GM12878 (cell line): Measurements from ENCODE around the gene PREX1. TPM values are rescaled to one million over a fixed set of nuclear protein-coding genes. Genes with fewer than 3 reads are reported as not detected.

Experiments
- ATAC-seq: fragments of 200-7000 bp; cut with Tn5 transposase; 3 replicates; pipeline ENCODE4 v1.9.1; 2020; ENCODE audit warnings: mild to moderate bottlenecking, moderate library complexity
- BruUV-seq: library from RNA; stranded (reverse); fragments of 400-500 nt; replicated peaks from 2 replicates; lab custom pipeline; 2021; lab: Mats Ljungman, UMichigan
- CTCF ChIA-PET: fragments of 300-600 bp; sonication (Branson Sonifier 250); formaldehyde crosslinking; extraction: SDS; loops from one replicate; lab custom pipeline; 2021; ENCODE audit warnings: inconsistent platforms; lab: Yijun Ruan, JAX
- POLR2A ChIA-PET: fragments of 350-600 bp; formaldehyde crosslinking; extraction: SDS; loops from one replicate; lab custom pipeline; 2021; ENCODE audit warnings: inconsistent platforms; lab: Charles Lee
- RAD21 ChIA-PET: fragments of 300-600 bp; sonication (Branson Sonifier 250); formaldehyde crosslinking; loops from one replicate; lab custom pipeline; 2023; ENCODE audit warnings: antibody characterized with exemption; ENCODE audit not compliant: unreplicated experiment; lab: Charles Lee
- SMC1A ChIA-PET: fragments of 300-600 bp; sonication (Branson Sonifier 250); formaldehyde crosslinking; loops from one replicate; lab custom pipeline; 2023; ENCODE audit not compliant: unreplicated experiment, uncharacterized antibody; lab: Charles Lee
- DNase-seq: peaks from one replicate; pipeline ENCODE4 v3.0.0-alpha.2; 2011; ENCODE audit warnings: low read depth, low spot score
- FAIRE-seq: peaks from 3 replicates; lab custom pipeline; 2011; peaks lifted over from hg19 to GRCh38; lab: Jason Lieb, UNC
- H2AFZ ChIP-seq: 2 replicates; pipeline ENCODE4 v1.6.0; 2011; ENCODE audit warnings: low read depth, low read length, control low read depth; ENCODE audit not compliant: control insufficient read depth
- H3K27ac ChIP-seq: 2 replicates; pipeline ENCODE4 v1.5.1; 2011; ENCODE audit warnings: control low read depth; ENCODE audit not compliant: control insufficient read depth, insufficient read depth
- H3K27me3 ChIP-seq, 2 experiments: replicated peaks in 1 of 2; 2 replicates each; pipeline versions ENCODE4 v1.6.0 to v1.6.1; 2011; ENCODE audit warnings: low read length in 1 of 2; ENCODE audit not compliant: control insufficient read depth in 2 of 2, insufficient read depth in 2 of 2
- H3K36me3 ChIP-seq, 2 experiments: 2 replicates each; pipeline ENCODE4 v1.5.1; 2011; ENCODE audit warnings: low read length in 1 of 2; ENCODE audit not compliant: control insufficient read depth in 2 of 2, insufficient read depth in 2 of 2
- H3K4me1 ChIP-seq: 2 replicates; pipeline ENCODE4 v1.6.1; 2011; ENCODE audit warnings: mild to moderate bottlenecking, low read length, moderate library complexity, mixed read lengths; ENCODE audit not compliant: control insufficient read depth, insufficient read depth
- H3K4me2 ChIP-seq: 2 replicates; pipeline ENCODE4 v1.6.0; 2011; ENCODE audit warnings: control low read depth; ENCODE audit not compliant: control insufficient read depth, insufficient read depth
- H3K4me3 ChIP-seq: fragments of 200-600 bp; sonication (generic); 2 replicates; pipeline ENCODE4 v1.5.1; 2016
- H3K79me2 ChIP-seq: 2 replicates; pipeline ENCODE4 v1.6.0; 2011; ENCODE audit warnings: low read length; ENCODE audit not compliant: control insufficient read depth, insufficient read depth
- H3K9ac ChIP-seq: 2 replicates; pipeline ENCODE4 v1.8.0; 2011; ENCODE audit warnings: low read length, control low read depth, mixed read lengths; ENCODE audit not compliant: control insufficient read depth, insufficient read depth
- H3K9me3 ChIP-seq: replicated peaks from 3 replicates; pipeline ENCODE4 v1.5.1; 2011; ENCODE audit warnings: mild to moderate bottlenecking, low read length; ENCODE audit not compliant: control insufficient read depth, insufficient read depth
- H4K20me1 ChIP-seq: 2 replicates; pipeline ENCODE4 v1.6.0; 2011; ENCODE audit not compliant: control insufficient read depth, insufficient read depth
- CBFB ChIP-seq: IDR thresholded peaks from 2 replicates; pipeline ENCODE4 v1.6.1; 2016; ENCODE audit warnings: antibody characterized with exemption, low read depth
- EED ChIP-seq: sonication (generic); IDR thresholded peaks from 2 replicates; pipeline ENCODE4 v1.6.1; 2016; ENCODE audit warnings: antibody characterized with exemption, low read depth
- EGR1 ChIP-seq, 2 experiments: IDR thresholded peaks; 1 replicate in 1 of 2; 2 replicates in 1 of 2; pipeline ENCODE4 v1.6.1; 2011 to 2012; ENCODE audit warnings: low read depth in 2 of 2, low read length in 2 of 2, borderline replicate concordance in 1 of 2, mild to moderate bottlenecking in 1 of 2, moderate library complexity in 1 of 2
- FOS ChIP-seq: IDR thresholded peaks from 3 replicates; pipeline ENCODE4 v1.6.1; 2011; ENCODE audit warnings: borderline replicate concordance; ENCODE audit not compliant: insufficient read length; ENCODE audit errors: extremely low read depth
- IKZF1 ChIP-seq: fragments of 450-650 bp; conservative IDR thresholded peaks from 2 replicates; pipeline ENCODE4 v1.6.1; 2017; ENCODE audit warnings: antibody characterized with exemption, mild to moderate bottlenecking
- IKZF2 ChIP-seq, 2 experiments: fragments of 450-650 bp; IDR thresholded peaks; 2 replicates each; pipeline ENCODE4 v1.6.1; 2017; ENCODE audit warnings: mild to moderate bottlenecking in 2 of 2, moderate library complexity in 2 of 2
- RUNX3 ChIP-seq: IDR thresholded peaks from 2 replicates; pipeline ENCODE4 v1.6.1; 2012; ENCODE audit warnings: low read length, inconsistent platforms
- TCF3 ChIP-seq: IDR thresholded peaks from 2 replicates; pipeline ENCODE4 v1.6.1; 2012; ENCODE audit warnings: low read depth, mild to moderate bottlenecking, low read length, borderline replicate concordance; ENCODE audit not compliant: insufficient read depth
- YY1 ChIP-seq: IDR thresholded peaks from 2 replicates; pipeline ENCODE4 v1.6.1; 2011; ENCODE audit warnings: low read depth, mild to moderate bottlenecking, low read length
- WGBS: methylation state at CpG from one replicate; pipeline ENCODE4 v1.1.6; 2016; ENCODE audit warnings: low lambda C conversion rate; ENCODE audit not compliant: insufficient replicate concordance, insufficient coverage; ENCODE audit errors: missing lambda C conversion rate; 5-methylcytosine and 5-hydroxymethylcytosine counted together
- in situ Hi-C: fragments of 300-500 bp; cut with MboI; formaldehyde crosslinking; loops from 9 replicates; pipeline ENCODE4 v1.14.3; 2018; ENCODE audit warnings: mixed read lengths
- intact Hi-C: fragments of 100-400 bp; cut with micrococcal nuclease; formaldehyde crosslinking; loops from one replicate; pipeline ENCODE4 v1.14.2; 2022; ENCODE audit not compliant: unreplicated experiment
- polyA plus RNA-seq, 11 experiments: library from polyadenylated mRNA; depleted of rRNA in 4 of 11; unstranded in 6 of 11; stranded (reverse) in 5 of 11; fragments of >200 nt; fragmentation: Nextera tagmentation in 4 of 11; fragmentation: Illumina TruSeq in 1 of 11; extraction: Ambion mirVana in 4 of 11; extraction: Trizol in 1 of 11; gene quantifications; 1 replicate in 1 of 11; 2 replicates in 10 of 11; pipeline versions ENCODE4 v1.2.1 to v1.2.3, GENCODE V29; 2011 to 2016; ENCODE audit warnings: inconsistent platforms in 2 of 11, missing spikeins in 2 of 11, low read depth in 1 of 11
- total RNA-seq, 4 experiments: library from RNA; depleted of rRNA in 3 of 4; stranded (reverse); fragments of >200 nt in 3 of 4; fragmentation: Illumina TruSeq in 1 of 4; extraction: Trizol in 1 of 4; gene quantifications; 2 replicates each; pipeline versions ENCODE4 v1.2.1 to v1.2.3, GENCODE V29; 2013 to 2021

The PREX1 gene
- total and polyA plus RNA-seq, 10 of the 15 experiments (the other 5 are each of a cell fraction or from before 2014, with no cell fraction given), result 2.6 to 114 (median 38.9) TPM

DNA sequence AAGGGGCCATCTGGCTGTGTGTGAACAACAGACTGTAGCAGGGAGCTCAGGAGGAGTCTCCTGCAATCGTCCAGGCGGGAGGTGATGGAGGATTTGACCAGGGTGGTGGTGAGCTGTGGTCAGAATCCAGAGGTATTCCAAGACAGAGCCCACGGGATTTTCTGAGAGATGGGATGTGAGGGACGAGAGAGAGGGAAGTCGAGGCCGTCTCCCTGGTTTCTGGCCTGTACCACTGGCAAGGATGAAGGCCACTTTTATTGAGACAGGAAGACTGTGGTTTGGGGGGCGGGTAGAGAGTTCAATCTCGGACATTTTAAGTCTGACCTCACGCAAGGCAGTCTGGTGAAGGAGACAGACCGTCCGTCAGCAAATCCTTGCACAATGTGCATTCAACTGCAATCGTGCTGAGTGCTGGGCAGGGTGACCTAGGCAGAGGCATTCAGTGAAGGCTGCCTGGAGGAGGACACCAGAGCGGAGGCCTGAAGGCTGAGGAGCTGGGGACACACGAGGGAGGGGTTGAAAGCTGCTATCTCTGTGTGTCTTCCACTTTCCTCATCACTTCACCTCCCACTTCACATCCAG, 53.9 kb downstream of the PREX1 start:
- FAIRE-seq (peak; percentile 13), DNase-seq (no peak), ATAC-seq (peak; percentile 26)
- Histone ChIP-seq H3K9ac (peak overlapping the region; percentile 24), H4K20me1 (no peaks in the 10 kb centered on the region; the same call in 1 of the 2 replicates), H3K79me2 (peaks cover 93% of the 10 kb centered on the region), H3K4me3 (0 out of 2 replicates have a peak overlapping the region, but pooled peaks have one; percentile 28), H2AFZ (no peak overlapping the region), H3K4me1 (peaks cover 49% of the 10 kb centered on the region), H3K27ac (peak overlapping the region; percentile 69), H3K36me3 (peaks cover 3 to 33% of the 10 kb centered on the region in 2 experiments; a peak in 3 of 4 replicates), H3K27me3 (no peaks in the 10 kb centered on the region), H3K9me3 (peaks cover 23% of the 10 kb centered on the region), H3K4me2 (peak overlapping the region; percentile 73)
- POLR2A ChIA-PET, result interaction anchor here (1.2 to 1.5 kb wide), 3 partner anchors 25 to 72 kb away, joined by 3 to 5 read pairs (median 4); no protein-coding TSS in a partner anchor
- SMC1A ChIA-PET, result interaction anchor here (1.1 to 4.0 kb wide), 6 partner anchors 14 to 131 kb away, joined by 3 to 15 read pairs (median 4); no protein-coding TSS in a partner anchor
- WGBS, result 19% methylated on average over 14 of the region's 14 CpGs
- BruUV-seq, result no TSS peak
- CTCF ChIA-PET, result interaction anchor here (1.1 kb wide), 2 partner anchors 33 to 131 kb away, joined by 3 to 5 read pairs; no protein-coding TSS in a partner anchor
- RAD21 ChIA-PET, result interaction anchor here (0.6 to 1.6 kb wide), 3 partner anchors 10 to 33 kb away, joined by 3 to 6 read pairs (median 5); no protein-coding TSS in a partner anchor
- intact Hi-C loops, result no loop called here
- in situ Hi-C loops, result no loop called here
- no peak for TF ChIP-seq TCF3
- TF ChIP-seq EGR1 (IDR thresholded peaks at IDR 0.05; ENCODE audit: borderline replicate concordance in 1 of 2, low read depth in 2 of 2, low read length in 2 of 2), result no peak
- peak; percentile 63; the same call in 1 of the 2 replicates for TF ChIP-seq EED
- TF ChIP-seq CBFB, result peak; percentile 55; the same call in 1 of the 2 replicates
- 0 out of 2 replicates have a peak, but pooled peaks have one; percentile 37 for TF ChIP-seq IKZF1
- peak; percentile 48; the same call in 1 of the 2 replicates for TF ChIP-seq YY1
- TF ChIP-seq RUNX3, result peak; percentile 88
- TF ChIP-seq FOS, result no peak
- peak; percentile 24 to 32; a peak in 1 of 4 replicates for TF ChIP-seq IKZF2 (IDR thresholded peaks at IDR 0.05)
